Measurements from ENCODE around the gene ADAMTS16. TPM values are rescaled to one million over a fixed set of nuclear protein-coding genes. Genes with fewer than 3 reads are reported as not detected.

The ADAMTS16 gene
- total and polyA plus RNA-seq, 9 of the 15 experiments (the other 6 are each of a cell fraction or from before 2014, with no cell fraction given) = not detected

DNA sequence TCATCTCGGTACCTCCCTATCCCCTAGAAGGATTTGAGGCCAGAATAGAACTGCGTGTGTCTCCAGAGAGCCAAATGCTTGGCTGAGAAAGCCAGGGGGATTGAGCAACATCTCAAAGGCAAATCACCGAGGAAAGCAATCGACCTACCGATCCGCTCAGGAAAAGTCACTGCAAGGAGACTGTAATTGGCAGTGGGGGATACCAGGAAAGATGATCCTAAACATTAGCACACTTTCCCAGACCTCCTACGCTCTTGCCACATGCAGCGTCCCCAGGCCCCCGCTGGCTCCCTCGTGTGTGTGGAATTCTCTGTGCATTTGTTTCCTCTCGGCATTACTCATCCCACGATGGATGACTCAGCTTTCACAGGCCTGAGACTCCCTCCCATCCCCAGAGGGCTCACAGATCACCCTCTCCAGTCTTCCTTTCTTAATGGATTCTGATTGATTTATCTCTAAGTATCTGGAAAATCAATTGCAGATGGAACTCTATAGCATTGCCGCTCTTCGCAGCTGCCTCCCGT lies 200.1 kb downstream of the ADAMTS16 start (continued):
- TF ChIP-seq ZNF444 (CRISPR knock-in tag; IDR thresholded peaks at IDR 0.05) = no peak
- TF ChIP-seq, protein P1, sequence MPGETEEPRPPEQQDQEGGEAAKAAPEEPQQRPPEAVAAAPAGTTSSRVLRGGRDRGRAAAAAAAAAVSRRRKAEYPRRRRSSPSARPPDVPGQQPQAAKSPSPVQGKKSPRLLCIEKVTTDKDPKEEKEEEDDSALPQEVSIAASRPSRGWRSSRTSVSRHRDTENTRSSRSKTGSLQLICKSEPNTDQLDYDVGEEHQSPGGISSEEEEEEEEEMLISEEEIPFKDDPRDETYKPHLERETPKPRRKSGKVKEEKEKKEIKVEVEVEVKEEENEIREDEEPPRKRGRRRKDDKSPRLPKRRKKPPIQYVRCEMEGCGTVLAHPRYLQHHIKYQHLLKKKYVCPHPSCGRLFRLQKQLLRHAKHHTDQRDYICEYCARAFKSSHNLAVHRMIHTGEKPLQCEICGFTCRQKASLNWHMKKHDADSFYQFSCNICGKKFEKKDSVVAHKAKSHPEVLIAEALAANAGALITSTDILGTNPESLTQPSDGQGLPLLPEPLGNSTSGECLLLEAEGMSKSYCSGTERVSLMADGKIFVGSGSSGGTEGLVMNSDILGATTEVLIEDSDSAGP (CRISPR knock-in tag; IDR thresholded peaks at IDR 0.05) = no peak
- TF ChIP-seq, protein P2, sequence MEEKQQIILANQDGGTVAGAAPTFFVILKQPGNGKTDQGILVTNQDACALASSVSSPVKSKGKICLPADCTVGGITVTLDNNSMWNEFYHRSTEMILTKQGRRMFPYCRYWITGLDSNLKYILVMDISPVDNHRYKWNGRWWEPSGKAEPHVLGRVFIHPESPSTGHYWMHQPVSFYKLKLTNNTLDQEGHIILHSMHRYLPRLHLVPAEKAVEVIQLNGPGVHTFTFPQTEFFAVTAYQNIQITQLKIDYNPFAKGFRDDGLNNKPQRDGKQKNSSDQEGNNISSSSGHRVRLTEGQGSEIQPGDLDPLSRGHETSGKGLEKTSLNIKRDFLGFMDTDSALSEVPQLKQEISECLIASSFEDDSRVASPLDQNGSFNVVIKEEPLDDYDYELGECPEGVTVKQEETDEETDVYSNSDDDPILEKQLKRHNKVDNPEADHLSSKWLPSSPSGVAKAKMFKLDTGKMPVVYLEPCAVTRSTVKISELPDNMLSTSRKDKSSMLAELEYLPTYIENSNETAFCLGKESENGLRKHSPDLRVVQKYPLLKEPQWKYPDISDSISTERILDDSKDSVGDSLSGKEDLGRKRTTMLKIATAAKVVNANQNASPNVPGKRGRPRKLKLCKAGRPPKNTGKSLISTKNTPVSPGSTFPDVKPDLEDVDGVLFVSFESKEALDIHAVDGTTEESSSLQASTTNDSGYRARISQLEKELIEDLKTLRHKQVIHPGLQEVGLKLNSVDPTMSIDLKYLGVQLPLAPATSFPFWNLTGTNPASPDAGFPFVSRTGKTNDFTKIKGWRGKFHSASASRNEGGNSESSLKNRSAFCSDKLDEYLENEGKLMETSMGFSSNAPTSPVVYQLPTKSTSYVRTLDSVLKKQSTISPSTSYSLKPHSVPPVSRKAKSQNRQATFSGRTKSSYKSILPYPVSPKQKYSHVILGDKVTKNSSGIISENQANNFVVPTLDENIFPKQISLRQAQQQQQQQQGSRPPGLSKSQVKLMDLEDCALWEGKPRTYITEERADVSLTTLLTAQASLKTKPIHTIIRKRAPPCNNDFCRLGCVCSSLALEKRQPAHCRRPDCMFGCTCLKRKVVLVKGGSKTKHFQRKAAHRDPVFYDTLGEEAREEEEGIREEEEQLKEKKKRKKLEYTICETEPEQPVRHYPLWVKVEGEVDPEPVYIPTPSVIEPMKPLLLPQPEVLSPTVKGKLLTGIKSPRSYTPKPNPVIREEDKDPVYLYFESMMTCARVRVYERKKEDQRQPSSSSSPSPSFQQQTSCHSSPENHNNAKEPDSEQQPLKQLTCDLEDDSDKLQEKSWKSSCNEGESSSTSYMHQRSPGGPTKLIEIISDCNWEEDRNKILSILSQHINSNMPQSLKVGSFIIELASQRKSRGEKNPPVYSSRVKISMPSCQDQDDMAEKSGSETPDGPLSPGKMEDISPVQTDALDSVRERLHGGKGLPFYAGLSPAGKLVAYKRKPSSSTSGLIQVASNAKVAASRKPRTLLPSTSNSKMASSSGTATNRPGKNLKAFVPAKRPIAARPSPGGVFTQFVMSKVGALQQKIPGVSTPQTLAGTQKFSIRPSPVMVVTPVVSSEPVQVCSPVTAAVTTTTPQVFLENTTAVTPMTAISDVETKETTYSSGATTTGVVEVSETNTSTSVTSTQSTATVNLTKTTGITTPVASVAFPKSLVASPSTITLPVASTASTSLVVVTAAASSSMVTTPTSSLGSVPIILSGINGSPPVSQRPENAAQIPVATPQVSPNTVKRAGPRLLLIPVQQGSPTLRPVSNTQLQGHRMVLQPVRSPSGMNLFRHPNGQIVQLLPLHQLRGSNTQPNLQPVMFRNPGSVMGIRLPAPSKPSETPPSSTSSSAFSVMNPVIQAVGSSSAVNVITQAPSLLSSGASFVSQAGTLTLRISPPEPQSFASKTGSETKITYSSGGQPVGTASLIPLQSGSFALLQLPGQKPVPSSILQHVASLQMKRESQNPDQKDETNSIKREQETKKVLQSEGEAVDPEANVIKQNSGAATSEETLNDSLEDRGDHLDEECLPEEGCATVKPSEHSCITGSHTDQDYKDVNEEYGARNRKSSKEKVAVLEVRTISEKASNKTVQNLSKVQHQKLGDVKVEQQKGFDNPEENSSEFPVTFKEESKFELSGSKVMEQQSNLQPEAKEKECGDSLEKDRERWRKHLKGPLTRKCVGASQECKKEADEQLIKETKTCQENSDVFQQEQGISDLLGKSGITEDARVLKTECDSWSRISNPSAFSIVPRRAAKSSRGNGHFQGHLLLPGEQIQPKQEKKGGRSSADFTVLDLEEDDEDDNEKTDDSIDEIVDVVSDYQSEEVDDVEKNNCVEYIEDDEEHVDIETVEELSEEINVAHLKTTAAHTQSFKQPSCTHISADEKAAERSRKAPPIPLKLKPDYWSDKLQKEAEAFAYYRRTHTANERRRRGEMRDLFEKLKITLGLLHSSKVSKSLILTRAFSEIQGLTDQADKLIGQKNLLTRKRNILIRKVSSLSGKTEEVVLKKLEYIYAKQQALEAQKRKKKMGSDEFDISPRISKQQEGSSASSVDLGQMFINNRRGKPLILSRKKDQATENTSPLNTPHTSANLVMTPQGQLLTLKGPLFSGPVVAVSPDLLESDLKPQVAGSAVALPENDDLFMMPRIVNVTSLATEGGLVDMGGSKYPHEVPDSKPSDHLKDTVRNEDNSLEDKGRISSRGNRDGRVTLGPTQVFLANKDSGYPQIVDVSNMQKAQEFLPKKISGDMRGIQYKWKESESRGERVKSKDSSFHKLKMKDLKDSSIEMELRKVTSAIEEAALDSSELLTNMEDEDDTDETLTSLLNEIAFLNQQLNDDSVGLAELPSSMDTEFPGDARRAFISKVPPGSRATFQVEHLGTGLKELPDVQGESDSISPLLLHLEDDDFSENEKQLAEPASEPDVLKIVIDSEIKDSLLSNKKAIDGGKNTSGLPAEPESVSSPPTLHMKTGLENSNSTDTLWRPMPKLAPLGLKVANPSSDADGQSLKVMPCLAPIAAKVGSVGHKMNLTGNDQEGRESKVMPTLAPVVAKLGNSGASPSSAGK (IDR thresholded peaks at IDR 0.05) = peak; percentile 76
- TF ChIP-seq, protein P3, sequence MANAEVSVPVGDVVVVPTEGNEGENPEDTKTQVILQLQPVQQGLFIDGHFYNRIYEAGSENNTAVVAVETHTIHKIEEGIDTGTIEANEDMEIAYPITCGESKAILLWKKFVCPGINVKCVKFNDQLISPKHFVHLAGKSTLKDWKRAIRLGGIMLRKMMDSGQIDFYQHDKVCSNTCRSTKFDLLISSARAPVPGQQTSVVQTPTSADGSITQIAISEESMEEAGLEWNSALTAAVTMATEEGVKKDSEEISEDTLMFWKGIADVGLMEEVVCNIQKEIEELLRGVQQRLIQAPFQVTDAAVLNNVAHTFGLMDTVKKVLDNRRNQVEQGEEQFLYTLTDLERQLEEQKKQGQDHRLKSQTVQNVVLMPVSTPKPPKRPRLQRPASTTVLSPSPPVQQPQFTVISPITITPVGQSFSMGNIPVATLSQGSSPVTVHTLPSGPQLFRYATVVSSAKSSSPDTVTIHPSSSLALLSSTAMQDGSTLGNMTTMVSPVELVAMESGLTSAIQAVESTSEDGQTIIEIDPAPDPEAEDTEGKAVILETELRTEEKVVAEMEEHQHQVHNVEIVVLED (CRISPR knock-in tag; IDR thresholded peaks at IDR 0.05) = no peak
- no peak for TF ChIP-seq SMARCC2 (IDR thresholded peaks at IDR 0.05; ENCODE audit: low read depth)
- TF ChIP-seq, protein P4, sequence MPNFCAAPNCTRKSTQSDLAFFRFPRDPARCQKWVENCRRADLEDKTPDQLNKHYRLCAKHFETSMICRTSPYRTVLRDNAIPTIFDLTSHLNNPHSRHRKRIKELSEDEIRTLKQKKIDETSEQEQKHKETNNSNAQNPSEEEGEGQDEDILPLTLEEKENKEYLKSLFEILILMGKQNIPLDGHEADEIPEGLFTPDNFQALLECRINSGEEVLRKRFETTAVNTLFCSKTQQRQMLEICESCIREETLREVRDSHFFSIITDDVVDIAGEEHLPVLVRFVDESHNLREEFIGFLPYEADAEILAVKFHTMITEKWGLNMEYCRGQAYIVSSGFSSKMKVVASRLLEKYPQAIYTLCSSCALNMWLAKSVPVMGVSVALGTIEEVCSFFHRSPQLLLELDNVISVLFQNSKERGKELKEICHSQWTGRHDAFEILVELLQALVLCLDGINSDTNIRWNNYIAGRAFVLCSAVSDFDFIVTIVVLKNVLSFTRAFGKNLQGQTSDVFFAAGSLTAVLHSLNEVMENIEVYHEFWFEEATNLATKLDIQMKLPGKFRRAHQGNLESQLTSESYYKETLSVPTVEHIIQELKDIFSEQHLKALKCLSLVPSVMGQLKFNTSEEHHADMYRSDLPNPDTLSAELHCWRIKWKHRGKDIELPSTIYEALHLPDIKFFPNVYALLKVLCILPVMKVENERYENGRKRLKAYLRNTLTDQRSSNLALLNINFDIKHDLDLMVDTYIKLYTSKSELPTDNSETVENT (CRISPR knock-in tag; IDR thresholded peaks at IDR 0.05) = no peak
- peak; percentile 91 for TF ChIP-seq C11orf30 (IDR thresholded peaks at IDR 0.05; ENCODE audit: low read depth)
- no peak for TF ChIP-seq STAT5B (CRISPR knock-in tag; IDR thresholded peaks at IDR 0.05)
- no peak for TF ChIP-seq DMBX1 (CRISPR knock-in tag; IDR thresholded peaks at IDR 0.05; ENCODE audit: borderline replicate concordance)
- TF ChIP-seq ZNF41 (CRISPR knock-in tag; conservative IDR thresholded peaks at IDR 0.05) = no peak
